ENCODE measurements around the gene DCLK3.

DCLK3 gene

DNA sequence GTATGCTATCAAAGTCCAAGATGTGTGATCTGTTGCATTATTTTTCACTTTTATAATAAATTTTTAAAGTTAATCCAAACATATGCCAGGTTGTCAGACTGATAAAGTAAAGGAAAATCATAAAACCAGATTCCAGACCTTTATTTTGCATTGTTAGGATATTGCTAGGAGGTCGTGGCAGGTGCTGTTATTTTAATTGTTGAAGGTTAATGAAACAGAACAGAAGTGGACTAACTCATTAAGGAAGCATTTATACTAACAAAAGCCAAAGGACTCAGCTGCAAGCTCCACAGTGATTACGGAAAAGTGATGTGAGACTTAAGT is 63.1 kb downstream of the DCLK3 start:
- DNase-seq (ENCODE audit: insufficient read length, low spot score): no peak
- FAIRE-seq: no peak
- TF ChIP-seq, protein P1, sequence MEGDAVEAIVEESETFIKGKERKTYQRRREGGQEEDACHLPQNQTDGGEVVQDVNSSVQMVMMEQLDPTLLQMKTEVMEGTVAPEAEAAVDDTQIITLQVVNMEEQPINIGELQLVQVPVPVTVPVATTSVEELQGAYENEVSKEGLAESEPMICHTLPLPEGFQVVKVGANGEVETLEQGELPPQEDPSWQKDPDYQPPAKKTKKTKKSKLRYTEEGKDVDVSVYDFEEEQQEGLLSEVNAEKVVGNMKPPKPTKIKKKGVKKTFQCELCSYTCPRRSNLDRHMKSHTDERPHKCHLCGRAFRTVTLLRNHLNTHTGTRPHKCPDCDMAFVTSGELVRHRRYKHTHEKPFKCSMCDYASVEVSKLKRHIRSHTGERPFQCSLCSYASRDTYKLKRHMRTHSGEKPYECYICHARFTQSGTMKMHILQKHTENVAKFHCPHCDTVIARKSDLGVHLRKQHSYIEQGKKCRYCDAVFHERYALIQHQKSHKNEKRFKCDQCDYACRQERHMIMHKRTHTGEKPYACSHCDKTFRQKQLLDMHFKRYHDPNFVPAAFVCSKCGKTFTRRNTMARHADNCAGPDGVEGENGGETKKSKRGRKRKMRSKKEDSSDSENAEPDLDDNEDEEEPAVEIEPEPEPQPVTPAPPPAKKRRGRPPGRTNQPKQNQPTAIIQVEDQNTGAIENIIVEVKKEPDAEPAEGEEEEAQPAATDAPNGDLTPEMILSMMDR (IDR thresholded peaks at IDR 0.05; ENCODE audit: insufficient read depth, missing control alignments): no peak

DNA sequence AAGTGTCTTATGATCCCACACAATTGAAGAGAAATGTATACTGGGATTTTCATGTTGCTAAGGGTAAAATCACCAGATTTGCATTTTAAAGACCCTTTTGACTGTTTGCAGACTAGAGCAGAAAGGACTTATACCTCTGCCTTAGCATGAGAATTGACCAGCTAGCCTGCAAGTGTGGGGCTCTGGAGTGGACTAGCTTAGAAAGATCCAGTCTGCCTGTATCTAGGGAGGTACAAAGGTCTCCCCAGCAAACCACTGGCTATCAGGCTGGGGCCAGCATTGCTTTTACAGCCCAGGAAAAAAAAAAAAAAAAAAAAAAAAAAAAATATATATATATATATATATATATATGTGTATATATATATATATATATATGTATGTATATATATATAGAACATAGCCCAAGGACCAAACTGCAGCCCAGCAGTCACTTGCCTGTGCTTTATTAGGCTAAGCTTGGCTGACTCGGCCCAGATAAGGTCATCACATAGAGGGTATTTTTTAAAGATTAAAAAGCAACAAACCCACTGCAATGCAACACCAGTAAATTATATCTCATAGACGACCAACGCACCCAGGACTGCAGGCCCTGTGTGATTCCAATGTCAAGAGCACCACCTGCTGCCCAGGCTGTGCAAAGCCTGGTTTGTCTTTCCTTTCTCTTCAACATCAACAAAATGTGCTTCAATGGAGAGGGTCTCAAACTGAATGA is 63.7 kb downstream of the DCLK3 start:
- DNase-seq (ENCODE audit: insufficient read length, low spot score) (peak; percentile 23), FAIRE-seq (peak; percentile 75)
- TF ChIP-seq, protein P1 (IDR thresholded peaks at IDR 0.05; ENCODE audit: insufficient read depth, missing control alignments): peak; percentile 93

DNA sequence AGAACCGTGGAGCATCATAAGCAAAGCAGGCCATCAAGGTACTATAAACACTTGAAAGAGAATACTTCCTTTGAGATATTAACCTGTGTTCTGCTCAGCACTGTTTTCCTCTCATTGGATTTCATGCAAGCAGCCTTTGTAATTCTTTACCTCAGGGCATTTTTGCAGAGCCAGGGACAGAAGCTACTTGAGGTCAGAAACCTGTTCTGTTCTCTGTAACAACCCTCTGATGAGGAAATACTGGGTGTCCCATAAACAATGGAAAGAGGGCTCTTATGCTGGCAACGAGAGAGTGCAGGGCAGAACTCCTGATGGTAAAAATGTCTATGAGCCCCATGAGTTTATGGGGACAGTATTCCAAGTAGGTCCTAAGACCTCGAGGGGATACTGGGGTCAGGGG is 66.0 kb downstream of the DCLK3 start:
- no peak for DNase-seq (ENCODE audit: insufficient read length, low spot score)
- TF ChIP-seq, protein P1 (IDR thresholded peaks at IDR 0.05; ENCODE audit: insufficient read depth, missing control alignments): no peak
- no peak for FAIRE-seq

DNA sequence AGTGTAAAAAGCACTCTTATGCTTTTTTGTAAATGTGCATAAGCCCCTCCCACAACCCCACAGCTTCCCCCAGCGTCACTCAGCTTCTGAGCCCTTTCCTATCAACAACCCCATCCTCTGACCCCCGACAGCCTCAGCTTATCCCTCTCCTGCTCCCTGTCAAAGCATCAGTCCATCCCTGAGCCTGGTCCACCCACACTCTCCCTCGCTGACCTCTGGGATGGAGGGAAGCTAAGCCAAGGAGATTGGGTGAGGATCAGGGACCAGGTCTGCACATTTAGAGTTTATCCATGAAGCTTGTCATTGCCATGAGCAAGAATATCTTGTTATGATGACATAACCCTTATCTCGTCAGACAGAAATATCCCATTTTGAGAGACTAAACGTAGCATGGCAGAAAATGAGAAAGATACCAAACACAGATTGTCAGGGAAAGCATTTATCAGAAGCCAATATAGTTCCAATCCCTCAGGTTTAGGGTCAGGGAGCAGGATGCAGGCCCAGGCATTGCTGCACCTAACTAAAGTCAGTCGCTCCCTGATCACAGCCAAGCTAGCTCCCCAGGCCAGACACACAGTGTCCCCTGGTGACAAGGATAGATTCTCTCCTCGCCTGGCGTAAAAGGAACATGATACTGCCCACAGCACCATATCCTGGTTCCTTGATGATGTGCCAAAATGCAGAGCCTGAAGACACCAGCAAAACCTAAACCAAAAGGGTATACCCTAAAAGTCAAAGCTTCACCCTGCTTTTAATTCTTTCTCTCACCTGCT is 66.9 kb downstream of the DCLK3 start:
- TF ChIP-seq, protein P1 (IDR thresholded peaks at IDR 0.05; ENCODE audit: insufficient read depth, missing control alignments): no peak
- no peak for DNase-seq (ENCODE audit: insufficient read length, low spot score)
- FAIRE-seq: no peak

GRCh38 chr3:36696799-36697198 is 67.6 kb downstream of the DCLK3 start:
- no peak for FAIRE-seq
- DNase-seq (ENCODE audit: insufficient read length, low spot score): no peak
- TF ChIP-seq, protein P1 (IDR thresholded peaks at IDR 0.05; ENCODE audit: insufficient read depth, missing control alignments): no peak

- no peak for FAIRE-seq
- no peak for DNase-seq (ENCODE audit: insufficient read length, low spot score)
- TF ChIP-seq, protein P1 (IDR thresholded peaks at IDR 0.05; ENCODE audit: insufficient read depth, missing control alignments): no peak
Measured at GRCh38 chr3:36695769-36696137, 68.6 kb downstream of the DCLK3 start.
